ENCODE results near the gene SRRM3.

GRCh38 chr7:76182225-76182960 is 19.3 kb upstream of the SRRM3 start:
- TF ChIP-seq CTCF (IDR thresholded peaks at IDR 0.05): no peak
- TF ChIP-seq POLR2A (IDR thresholded peaks at IDR 0.05): no peak
